H1 (cell line): ENCODE results near the gene INTS6. TPM values are rescaled to one million over a fixed set of nuclear protein-coding genes. Genes with fewer than 3 reads are reported as not detected.

Source experiments
- CTCF ChIA-PET: fragments of 300-600 bp; sonication (Branson Sonifier 250); formaldehyde crosslinking; loops from one replicate; lab custom pipeline; 2021; ENCODE audit not compliant: partially characterized antibody; lab: Charles Lee
- POLR2A ChIA-PET: fragments of 300-600 bp; sonication (Branson Sonifier 250); formaldehyde crosslinking; loops from one replicate; lab custom pipeline; 2021; ENCODE audit warnings: inconsistent platforms; ENCODE audit not compliant: partially characterized antibody; lab: Charles Lee
- DNase-seq, 2 experiments: peaks; one replicate each; pipeline versions ENCODE4 v3.0.0 to v3.0.0-alpha.2; 2010 to 2022; ENCODE audit warnings: low spot score in 2 of 2, low read depth in 1 of 2, mixed read lengths in 1 of 2
- FAIRE-seq: peaks from 2 replicates; lab custom pipeline; 2011; peaks lifted over from hg19 to GRCh38; lab: Jason Lieb, UNC
- H2AFZ ChIP-seq: 2 replicates; pipeline ENCODE4 v1.8.1; 2012; ENCODE audit warnings: low read length, inconsistent platforms
- H2AK5ac ChIP-seq: 2 replicates; pipeline ENCODE4 v1.6.1; 2013; ENCODE audit warnings: low read depth, low read length
- H2BK120ac ChIP-seq: replicated peaks from 2 replicates; pipeline ENCODE3; 2013; ENCODE audit warnings: low read depth, low read length, inconsistent platforms
- H2BK12ac ChIP-seq: 2 replicates; pipeline ENCODE4 v1.6.1; 2013; ENCODE audit warnings: low read depth, low read length
- H2BK15ac ChIP-seq: 2 replicates; pipeline ENCODE4 v1.6.1; 2013; ENCODE audit warnings: low read length
- H2BK20ac ChIP-seq: 2 replicates; pipeline ENCODE4 v1.6.1; 2013; ENCODE audit warnings: low read length
- H2BK5ac ChIP-seq: 2 replicates; pipeline ENCODE4 v1.6.1; 2013; ENCODE audit warnings: low read depth, low read length
- H3K14ac ChIP-seq: 2 replicates; pipeline ENCODE4 v1.6.1; 2013; ENCODE audit warnings: inconsistent platforms; ENCODE audit not compliant: insufficient read length
- H3K18ac ChIP-seq: 2 replicates; pipeline ENCODE4 v1.6.1; 2013; ENCODE audit warnings: low read length; ENCODE audit errors: extremely low read depth
- H3K23ac ChIP-seq: 2 replicates; pipeline ENCODE4 v1.6.1; 2013; ENCODE audit warnings: inconsistent platforms; ENCODE audit not compliant: insufficient read length
- H3K23me2 ChIP-seq: 2 replicates; pipeline ENCODE4 v1.6.1; 2013; ENCODE audit warnings: low read depth, low read length
- H3K27ac ChIP-seq: 2 replicates; pipeline ENCODE4 v1.6.1; 2011; ENCODE audit warnings: low read depth, low read length, inconsistent platforms
- H3K27me3 ChIP-seq, 4 experiments: replicated peaks in 1 of 4; 1 replicate in 1 of 4; 2 replicates in 3 of 4; pipeline versions ENCODE4 v1.6.1 to v1.8.1; 2011 to 2013; ENCODE audit warnings: low read length in 3 of 4, mild to moderate bottlenecking in 3 of 4, inconsistent platforms in 2 of 4, mixed read lengths in 2 of 4, moderate library complexity in 1 of 4; ENCODE audit not compliant: control insufficient read depth in 3 of 4, insufficient read depth in 3 of 4; ENCODE audit errors: extremely low read depth in 1 of 4
- H3K36me3 ChIP-seq, 4 experiments: 2 replicates each; pipeline versions ENCODE4 v1.6.1 to v1.8.1; 2011 to 2013; ENCODE audit warnings: mild to moderate bottlenecking in 4 of 4, low read length in 3 of 4, moderate library complexity in 2 of 4, control low read depth in 1 of 4, inconsistent platforms in 1 of 4; ENCODE audit not compliant: insufficient read depth in 4 of 4, control insufficient read depth in 2 of 4
- H3K4ac ChIP-seq: replicated peaks from 2 replicates; pipeline ENCODE3; 2013; ENCODE audit warnings: low read length, low read depth, mixed read lengths, inconsistent platforms; ENCODE audit not compliant: insufficient read length
- H3K4me1 ChIP-seq, 4 experiments: replicated peaks in 1 of 4; 1 replicate in 1 of 4; 2 replicates in 3 of 4; pipeline versions ENCODE4 v1.6.1 to v1.8.1; 2011 to 2013; ENCODE audit warnings: low read length in 3 of 4, inconsistent platforms in 2 of 4, mixed read lengths in 1 of 4; ENCODE audit not compliant: insufficient read depth in 4 of 4, control insufficient read depth in 3 of 4
- H3K4me2 ChIP-seq, 2 experiments: 2 replicates each; pipeline versions ENCODE4 v1.6.1 to v1.8.1; 2011 to 2013; ENCODE audit warnings: low read depth in 2 of 2, low read length in 2 of 2, control low read depth in 1 of 2, inconsistent platforms in 1 of 2, mild to moderate bottlenecking in 1 of 2; ENCODE audit not compliant: insufficient read depth in 1 of 2
- H3K4me3 ChIP-seq, 4 experiments: fragments of 200-600, 300-600 bp in 1 of 4; sonication (generic), shearing (Covaris generic), sonication (Bioruptor Twin) in 1 of 4; 2 replicates each; pipeline versions ENCODE4 v1.5.1 to v1.8.1; 2011 to 2016; ENCODE audit warnings: low read length in 4 of 4, low read depth in 3 of 4, control low read depth in 2 of 4, inconsistent platforms in 2 of 4, mild to moderate bottlenecking in 2 of 4, mixed read lengths in 1 of 4, moderate library complexity in 1 of 4; ENCODE audit not compliant: insufficient read depth in 2 of 4; ENCODE audit errors: extremely low read depth in 1 of 4
- H3K56ac ChIP-seq: replicated peaks from 2 replicates; pipeline ENCODE3; 2013; ENCODE audit warnings: low read depth, mild to moderate bottlenecking, mixed read lengths, low read length, inconsistent platforms; ENCODE audit not compliant: insufficient read length
- H3K79me1 ChIP-seq: 2 replicates; pipeline ENCODE4 v1.6.1; 2013; ENCODE audit warnings: low read depth, low read length, control low read depth
- H3K79me2 ChIP-seq, 2 experiments: 2 replicates each; pipeline versions ENCODE4 v1.6.1 to v1.8.1; 2012 to 2013; ENCODE audit warnings: low read length in 2 of 2, mild to moderate bottlenecking in 2 of 2, inconsistent platforms in 1 of 2; ENCODE audit not compliant: insufficient read depth in 2 of 2, control insufficient read depth in 1 of 2
- H3K9ac ChIP-seq, 4 experiments: replicated peaks in 1 of 4; 1 replicate in 1 of 4; 2 replicates in 3 of 4; pipeline versions ENCODE4 v1.6.1 to v1.8.1; 2011 to 2013; ENCODE audit warnings: low read depth in 3 of 4, low read length in 3 of 4, control low read depth in 2 of 4, mild to moderate bottlenecking in 2 of 4, moderate library complexity in 2 of 4, inconsistent platforms in 1 of 4; ENCODE audit errors: extremely low read depth in 1 of 4
- H3K9me3 ChIP-seq, 2 experiments: 2 replicates each; pipeline versions ENCODE4 v1.6.1 to v1.8.1; 2012 to 2013; ENCODE audit warnings: mild to moderate bottlenecking in 2 of 2, moderate library complexity in 2 of 2, control low read depth in 1 of 2, inconsistent platforms in 1 of 2, low read depth in 1 of 2, low read length in 1 of 2, mixed read lengths in 1 of 2; ENCODE audit not compliant: insufficient read depth in 2 of 2
- H4K20me1 ChIP-seq, 2 experiments: replicated peaks in 1 of 2; 2 replicates each; pipeline versions ENCODE3 to v1.8.1; 2011 to 2013; ENCODE audit warnings: inconsistent platforms in 2 of 2, low read length in 2 of 2, mild to moderate bottlenecking in 1 of 2; ENCODE audit not compliant: insufficient read depth in 2 of 2, control insufficient read depth in 1 of 2
- H4K5ac ChIP-seq: 2 replicates; pipeline ENCODE4 v1.6.1; 2013; ENCODE audit warnings: low read length, low read depth, mixed read lengths, inconsistent platforms; ENCODE audit not compliant: insufficient read length
- H4K8ac ChIP-seq: 2 replicates; pipeline ENCODE4 v1.8.0; 2013; ENCODE audit warnings: mild to moderate bottlenecking, moderate library complexity, low read length, inconsistent platforms; ENCODE audit not compliant: insufficient read depth; ENCODE audit errors: extremely low read depth
- H4K91ac ChIP-seq: replicated peaks from 2 replicates; pipeline ENCODE3; 2013; ENCODE audit warnings: low read length, mixed read lengths, inconsistent platforms; ENCODE audit not compliant: insufficient read length
- BACH1 ChIP-seq: IDR thresholded peaks from 2 replicates; pipeline ENCODE4 v1.6.1; 2012; ENCODE audit warnings: low read length, improper control_type of control experiment
- GABPA ChIP-seq: IDR thresholded peaks from 2 replicates; pipeline ENCODE4 v1.6.1; 2011; ENCODE audit warnings: mild to moderate bottlenecking, low read length, moderate library complexity, borderline replicate concordance; ENCODE audit not compliant: insufficient read depth
- KDM1A ChIP-seq: fragments of 200-600, 300-600 bp; sonication (generic); IDR thresholded peaks from 2 replicates; pipeline ENCODE4 v1.7.1; 2016; ENCODE audit warnings: mild to moderate bottlenecking, low read length, borderline replicate concordance
- RBBP5 ChIP-seq: IDR thresholded peaks from 2 replicates; pipeline ENCODE4 v1.7.1; 2012; ENCODE audit warnings: low read depth, mild to moderate bottlenecking, inconsistent platforms, low read length, moderate library complexity, borderline replicate concordance
- RFX5 ChIP-seq: IDR thresholded peaks from 2 replicates; pipeline ENCODE4 v1.6.1; 2011; ENCODE audit warnings: low read depth, low read length, improper control_type of control experiment, borderline replicate concordance
- SIX5 ChIP-seq: IDR thresholded peaks from 2 replicates; pipeline ENCODE4 v1.6.1; 2011; ENCODE audit warnings: mild to moderate bottlenecking, low read depth, low read length
- TCF12 ChIP-seq: IDR thresholded peaks from 2 replicates; pipeline ENCODE4 v1.6.1; 2011; ENCODE audit warnings: low read depth, mild to moderate bottlenecking, low read length
- polyA plus RNA-seq, 7 experiments: library from polyadenylated mRNA; depleted of rRNA in 3 of 7; stranded (reverse) in 5 of 7; unstranded in 2 of 7; fragments of >200 nt in 5 of 7; fragments of 200-250 nt in 2 of 7; gene quantifications; 1 replicate in 5 of 7; 2 replicates in 1 of 7; 4 replicates in 1 of 7; pipeline versions ENCODE4 v1.2.1 to v1.2.3, GENCODE V29; 2011 to 2013; ENCODE audit warnings: missing spikeins in 2 of 7, mixed read lengths in 2 of 7
- total RNA-seq: library from RNA; stranded (reverse); fragmentation: NEBNext Ultra II Directional; extraction: Animal tissue kit (Norgen Biotek cat#: 25700); gene quantifications from 2 replicates; pipeline ENCODE4 v1.2.1, GENCODE V29; 2021
- TF ChIP-seq, protein P1 (sequence below): IDR thresholded peaks from 2 replicates; pipeline ENCODE4 v1.6.1; 2012; ENCODE audit warnings: inconsistent platforms

INTS6 gene
- total and polyA plus RNA-seq, 2 of the 8 experiments (the other 6 are each of a cell fraction or from before 2014, with no cell fraction given): 12.6 to 42.8 TPM

DNA sequence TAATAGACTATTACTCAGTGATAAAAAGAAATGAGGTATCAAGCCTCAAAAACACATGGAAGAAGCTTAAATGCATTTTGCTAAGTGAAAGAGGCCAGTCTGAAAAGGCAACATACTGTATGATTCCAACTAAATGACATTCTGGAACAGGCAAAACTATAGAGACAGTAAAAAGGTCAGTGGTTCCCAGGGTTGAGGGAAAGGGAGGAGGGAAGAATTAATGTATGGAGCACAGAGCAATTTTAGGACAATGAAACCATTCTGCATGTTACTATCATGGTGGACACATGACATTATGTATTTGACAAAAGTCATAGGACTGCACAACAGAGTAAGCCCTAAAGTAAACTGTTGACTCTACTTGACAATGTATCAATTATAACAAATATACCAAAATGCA is 119.0 kb downstream of the INTS6 start:
- no peak for DNase-seq
- no peak overlapping the region for H4K8ac ChIP-seq
- no peak overlapping the region for H3K4me2 ChIP-seq
- H3K14ac ChIP-seq: no peak overlapping the region
- H3K4me3 ChIP-seq: no peak overlapping the region
- ChIA-PET CTCF (no interaction called here), POLR2A (no interaction called here)
- H3K27ac ChIP-seq: no peak overlapping the region
- H4K5ac ChIP-seq: no peak overlapping the region
- H2BK120ac ChIP-seq: no peak overlapping the region
- no peak overlapping the region for H2BK15ac ChIP-seq
- no peak overlapping the region for H2BK5ac ChIP-seq
- no peak overlapping the region for H3K23ac ChIP-seq
- no peak overlapping the region for H4K91ac ChIP-seq
- no peak overlapping the region for H3K56ac ChIP-seq
- H2AK5ac ChIP-seq: no peak overlapping the region
- H3K4me1 ChIP-seq: no peaks in the 10 kb centered on the region
- no peak for FAIRE-seq
- H3K27me3 ChIP-seq: no peaks in the 10 kb centered on the region; a peak in 1 of 7 replicates
- no peaks in the 10 kb centered on the region for H3K79me2 ChIP-seq
- no peaks in the 10 kb centered on the region for H3K79me1 ChIP-seq
- TF ChIP-seq TCF12 (no peak), GABPA (no peak), RFX5 (no peak), SIX5 (no peak), KDM1A (no peak), RBBP5 (no peak), BACH1 (no peak)
- TF ChIP-seq, protein P1, sequence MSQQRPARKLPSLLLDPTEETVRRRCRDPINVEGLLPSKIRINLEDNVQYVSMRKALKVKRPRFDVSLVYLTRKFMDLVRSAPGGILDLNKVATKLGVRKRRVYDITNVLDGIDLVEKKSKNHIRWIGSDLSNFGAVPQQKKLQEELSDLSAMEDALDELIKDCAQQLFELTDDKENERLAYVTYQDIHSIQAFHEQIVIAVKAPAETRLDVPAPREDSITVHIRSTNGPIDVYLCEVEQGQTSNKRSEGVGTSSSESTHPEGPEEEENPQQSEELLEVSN: no peak
- H3K9me3 ChIP-seq: no peaks in the 10 kb centered on the region
- no peak overlapping the region for H3K4ac ChIP-seq
- H3K9ac ChIP-seq: no peak overlapping the region
- H2BK12ac ChIP-seq: no peak overlapping the region
- no peaks in the 10 kb centered on the region for H3K36me3 ChIP-seq
- no peak overlapping the region for H2BK20ac ChIP-seq
- H3K23me2 ChIP-seq: no peaks in the 10 kb centered on the region
- no peaks in the 10 kb centered on the region for H4K20me1 ChIP-seq
- H3K18ac ChIP-seq: no peak overlapping the region
- no peak overlapping the region for H2AFZ ChIP-seq
